HG03060 (cell line): ENCODE data around the gene CTSZ.

ENCODE experiments used
- ATAC-seq: cut with Tn5 transposase; IDR thresholded peaks from one replicate; pipeline ENCODE4 v1.9.1; 2021; ENCODE audit warnings: low read depth, moderate number of reproducible peaks; ENCODE audit not compliant: unreplicated experiment

The CTSZ gene

DNA sequence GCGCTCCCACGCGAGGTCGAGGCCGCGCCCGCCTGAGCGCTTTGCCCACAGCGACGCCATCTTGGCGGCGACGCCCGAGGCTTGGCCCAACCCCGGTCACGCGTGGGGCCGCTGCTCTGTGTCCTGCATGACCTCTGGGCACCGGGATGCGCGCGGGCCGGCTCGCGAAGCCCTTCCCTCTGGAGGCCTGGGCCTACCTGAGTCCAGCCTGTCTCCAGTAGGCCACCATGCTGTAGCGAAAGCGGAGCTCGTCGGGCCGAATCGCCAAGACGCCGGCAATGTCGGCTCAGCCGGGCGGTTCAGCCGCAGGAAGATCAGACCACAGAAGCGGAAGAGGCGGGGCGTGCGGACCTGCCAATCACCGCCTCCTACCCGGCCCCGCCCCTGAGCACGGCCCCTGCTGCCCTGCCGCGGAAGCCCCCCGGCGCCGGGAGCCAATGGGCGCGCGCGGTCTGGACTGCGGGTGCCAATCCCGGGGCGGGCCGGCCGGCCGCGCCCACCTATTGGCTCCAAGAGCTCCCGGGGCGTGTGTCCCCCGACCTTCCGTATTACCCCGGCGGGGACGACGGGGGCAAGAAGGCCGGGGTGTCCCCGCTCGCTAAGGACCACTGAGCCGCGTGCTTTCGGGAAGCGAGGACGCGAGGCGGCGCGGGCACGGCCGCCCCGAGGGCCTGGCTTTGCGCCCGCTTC is 25.1 kb upstream of the CTSZ start, which contains the start of gene ATP5F1E:
ATP5F1E (minus strand) TSS at position 313 of the 690 bp plus-strand sequence; CDS start at position 229, 84 bp downstream.
- no peak for ATAC-seq

DNA sequence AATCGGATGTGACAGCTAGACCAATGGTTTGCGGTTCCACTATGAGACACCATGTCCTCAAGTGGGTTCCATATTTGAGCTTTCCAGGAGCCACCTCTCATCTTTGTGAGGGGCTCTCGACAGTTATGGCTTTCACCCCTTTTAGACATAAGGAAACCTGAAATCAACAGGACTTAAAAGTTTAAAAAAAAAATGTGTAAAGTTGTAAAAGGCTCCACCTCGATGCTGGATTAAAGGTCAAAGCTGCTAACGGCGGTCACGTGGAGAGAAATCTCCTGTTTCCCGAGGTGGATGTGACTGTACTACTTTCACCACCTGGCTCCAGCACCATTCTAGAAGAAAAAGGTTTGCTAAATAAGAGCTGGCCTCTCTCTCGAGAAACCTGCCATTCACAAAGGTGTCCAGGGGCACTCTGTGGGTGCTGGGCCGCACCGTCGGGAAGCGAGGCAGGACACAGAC is 24.5 kb upstream of the CTSZ start:
- ATAC-seq: no peak

DNA sequence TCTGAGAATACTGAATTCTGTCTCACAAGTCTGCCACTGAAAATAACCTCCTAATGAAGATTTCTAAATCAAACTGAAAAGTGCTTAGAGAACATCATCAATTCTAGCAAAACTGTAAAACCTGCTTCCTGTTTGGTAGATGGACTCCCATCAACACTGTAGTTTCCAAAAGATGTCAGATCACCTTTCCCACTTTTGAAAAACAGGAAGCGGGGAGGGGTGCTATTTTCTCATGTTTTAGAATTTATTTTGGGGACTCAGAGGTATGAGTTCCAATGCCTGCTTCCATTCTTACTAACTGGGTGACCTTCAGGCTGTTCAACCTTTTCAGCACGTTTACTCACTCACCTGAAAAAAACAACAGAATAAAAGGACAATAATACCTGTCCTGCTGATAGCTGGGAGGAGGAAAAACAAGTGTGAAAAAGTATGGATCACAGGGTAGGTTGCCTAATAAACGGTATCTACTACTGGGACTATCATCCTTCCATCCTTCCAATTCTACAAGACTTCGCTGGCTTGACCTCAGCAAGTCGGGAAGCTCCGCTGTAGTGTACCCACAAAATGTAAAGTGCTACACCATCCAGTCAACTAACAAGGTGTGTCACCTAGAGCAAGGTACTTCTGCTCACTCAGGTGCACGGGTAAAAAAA is 24.0 kb upstream of the CTSZ start:
- ATAC-seq: no peak

DNA sequence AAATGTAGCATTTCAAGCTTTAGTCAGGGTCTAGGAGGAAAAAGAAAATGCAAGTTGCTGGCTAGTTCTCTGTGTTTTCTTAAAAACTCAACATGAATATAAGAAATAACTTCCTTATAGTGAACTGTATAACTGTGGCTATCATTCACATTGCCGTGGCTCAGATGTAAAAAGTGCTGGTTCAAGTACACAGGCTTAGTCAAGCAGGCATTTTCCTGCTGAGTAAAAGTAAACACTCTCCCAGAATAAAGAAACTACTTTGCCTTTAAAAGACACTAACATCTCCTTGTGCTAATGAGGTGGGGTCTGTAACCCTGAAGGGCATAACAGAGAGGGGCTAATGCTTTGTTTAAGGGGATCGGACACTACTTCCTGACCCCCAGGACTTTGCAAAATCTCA is 21.8 kb upstream of the CTSZ start:
- ATAC-seq: no peak

DNA sequence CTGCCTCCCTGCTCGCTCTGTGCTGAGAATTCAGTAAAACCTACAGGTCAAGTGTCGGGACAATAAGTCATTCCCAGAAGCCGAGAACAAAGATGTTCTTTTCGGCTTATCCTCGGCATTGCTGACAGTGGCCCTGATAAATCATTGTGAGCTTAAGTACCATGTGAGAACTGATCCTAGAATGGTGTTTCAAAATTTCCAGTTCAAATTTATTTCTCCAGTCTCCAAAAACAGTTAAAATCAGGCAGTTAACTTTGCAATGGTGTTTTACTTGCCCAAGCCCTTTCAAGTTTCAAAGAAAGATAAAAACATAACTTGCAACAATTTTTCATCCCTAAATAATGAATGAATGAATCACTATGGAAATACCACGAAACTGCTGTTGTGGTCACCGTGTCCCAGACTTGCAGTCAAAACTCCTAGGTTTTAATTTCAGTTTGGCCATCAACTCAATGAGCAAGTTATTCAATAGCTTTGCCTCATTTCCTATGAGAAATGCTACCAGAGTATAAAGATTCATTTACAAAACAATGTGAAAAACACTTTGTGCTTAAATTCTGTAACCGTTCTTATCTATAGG is 20.8 kb upstream of the CTSZ start:
- no peak for ATAC-seq

DNA sequence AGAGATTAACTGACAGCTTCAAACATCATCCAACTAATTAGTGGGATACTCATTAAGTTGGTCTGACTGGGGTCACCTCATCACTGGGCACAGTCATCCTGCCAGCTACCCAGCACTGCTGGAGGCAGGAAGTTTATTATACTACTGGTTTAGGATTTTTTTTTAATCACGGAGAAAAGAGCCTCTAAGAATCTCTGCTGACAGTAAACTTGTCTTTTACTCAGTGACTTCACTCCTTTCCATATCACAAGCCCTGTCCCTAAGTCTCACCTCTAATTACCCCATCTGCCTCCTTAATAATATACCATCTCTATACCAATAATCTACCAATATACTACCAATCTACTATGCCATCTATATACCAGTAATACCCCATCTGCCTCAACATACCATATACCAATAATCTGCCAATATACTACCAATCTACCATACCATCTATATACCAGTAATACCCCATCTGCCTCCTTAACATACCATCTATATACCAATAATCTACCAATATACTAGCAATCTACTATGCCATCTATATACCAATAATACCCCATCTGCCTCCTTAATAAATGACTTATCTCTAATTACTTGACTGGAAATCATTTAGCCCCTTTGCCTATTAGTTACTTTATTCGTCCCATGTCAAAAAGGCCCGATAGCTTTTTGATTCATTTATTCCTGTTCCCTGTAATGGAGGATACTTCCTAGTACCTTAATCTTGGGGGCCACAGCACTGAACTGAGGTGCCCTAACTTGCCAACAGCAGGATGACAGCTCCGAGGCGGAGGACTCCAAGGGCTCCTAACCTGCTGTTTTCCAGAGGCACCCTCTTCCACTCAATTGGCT is 20.1 kb upstream of the CTSZ start:
- ATAC-seq: no peak

DNA sequence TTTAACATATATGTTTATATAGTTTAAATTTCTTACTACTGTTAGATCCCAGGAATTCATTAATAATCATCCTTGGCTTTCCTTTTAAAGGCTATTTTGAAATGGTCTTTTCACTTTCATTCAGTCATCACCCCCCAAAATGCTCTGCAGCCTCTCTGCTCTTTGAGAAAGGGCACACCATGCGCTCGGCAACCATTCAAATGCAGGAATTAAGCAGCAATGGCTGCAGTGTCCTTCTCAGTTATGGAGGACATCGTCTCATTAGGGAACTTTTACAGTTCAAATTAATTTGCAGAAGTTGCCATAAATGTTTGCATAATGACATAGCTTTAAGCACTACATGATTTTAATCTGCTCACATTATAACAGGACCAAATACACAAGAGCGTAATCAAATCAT is 18.5 kb upstream of the CTSZ start:
- ATAC-seq: no peak

DNA sequence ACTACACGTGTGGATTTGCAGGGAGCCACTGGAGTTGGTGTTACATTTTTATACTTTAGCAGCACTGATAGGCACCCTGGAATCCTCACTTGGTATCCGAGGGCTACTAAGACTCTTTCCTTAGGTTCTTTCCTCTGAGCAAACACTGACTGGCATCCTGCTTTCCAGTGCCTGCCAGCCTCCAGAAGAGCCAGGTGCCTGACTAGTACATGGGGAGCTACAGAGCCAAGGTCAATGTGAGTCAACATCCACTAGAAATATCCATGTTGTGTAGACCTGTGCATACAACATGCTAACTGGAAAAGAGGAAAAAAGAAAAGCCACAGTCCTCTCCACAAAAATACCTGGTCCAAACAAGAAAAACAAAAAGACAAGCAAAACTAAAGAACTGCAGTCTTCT is 18.0 kb upstream of the CTSZ start:
- ATAC-seq: no peak

DNA sequence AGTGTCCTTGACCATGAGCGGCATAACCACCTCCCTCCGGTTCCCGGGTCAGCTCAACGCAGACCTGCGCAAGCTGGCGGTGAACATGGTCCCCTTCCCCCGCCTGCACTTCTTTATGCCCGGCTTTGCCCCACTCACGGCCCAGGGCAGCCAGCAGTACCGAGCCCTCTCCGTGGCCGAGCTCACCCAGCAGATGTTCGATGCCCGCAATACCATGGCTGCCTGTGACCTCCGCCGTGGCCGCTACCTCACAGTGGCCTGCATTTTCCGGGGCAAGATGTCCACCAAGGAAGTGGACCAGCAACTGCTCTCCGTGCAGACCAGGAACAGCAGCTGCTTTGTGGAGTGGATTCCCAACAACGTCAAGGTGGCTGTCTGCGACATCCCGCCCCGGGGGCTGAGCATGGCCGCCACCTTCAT is 17.1 kb upstream of the CTSZ start:
- ATAC-seq: no peak

DNA sequence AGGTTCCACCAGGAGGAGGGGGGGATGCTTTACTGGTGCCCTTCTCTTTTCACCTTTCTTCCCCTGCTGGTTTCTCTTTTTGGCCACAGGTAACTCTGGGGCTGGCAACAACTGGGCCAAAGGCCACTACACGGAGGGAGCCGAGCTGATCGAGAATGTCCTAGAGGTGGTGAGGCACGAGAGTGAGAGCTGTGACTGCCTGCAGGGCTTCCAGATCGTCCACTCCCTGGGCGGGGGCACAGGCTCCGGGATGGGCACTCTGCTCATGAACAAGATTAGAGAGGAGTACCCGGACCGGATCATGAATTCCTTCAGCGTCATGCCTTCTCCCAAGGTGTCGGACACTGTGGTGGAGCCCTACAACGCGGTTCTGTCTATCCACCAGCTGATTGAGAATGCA is 16.6 kb upstream of the CTSZ start:
- ATAC-seq: no peak

DNA sequence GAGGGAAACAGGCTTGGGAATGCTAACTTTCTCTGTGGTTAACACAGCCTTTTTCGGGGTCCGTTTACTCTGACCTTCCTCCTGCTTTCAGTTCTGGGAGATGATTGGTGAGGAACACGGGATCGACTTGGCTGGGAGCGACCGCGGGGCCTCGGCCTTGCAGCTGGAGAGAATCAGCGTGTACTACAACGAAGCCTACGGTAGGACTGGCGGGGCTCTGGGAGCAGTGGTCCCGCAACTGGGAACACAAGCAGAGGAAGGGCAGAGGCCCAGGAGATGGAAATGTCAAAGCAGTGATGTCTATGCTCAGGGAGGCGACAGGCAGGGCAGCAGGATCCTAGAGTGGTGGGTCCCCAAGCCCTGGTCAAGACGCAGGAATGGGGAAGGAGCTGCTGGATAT is 15.7 kb upstream of the CTSZ start:
- no peak for ATAC-seq

DNA sequence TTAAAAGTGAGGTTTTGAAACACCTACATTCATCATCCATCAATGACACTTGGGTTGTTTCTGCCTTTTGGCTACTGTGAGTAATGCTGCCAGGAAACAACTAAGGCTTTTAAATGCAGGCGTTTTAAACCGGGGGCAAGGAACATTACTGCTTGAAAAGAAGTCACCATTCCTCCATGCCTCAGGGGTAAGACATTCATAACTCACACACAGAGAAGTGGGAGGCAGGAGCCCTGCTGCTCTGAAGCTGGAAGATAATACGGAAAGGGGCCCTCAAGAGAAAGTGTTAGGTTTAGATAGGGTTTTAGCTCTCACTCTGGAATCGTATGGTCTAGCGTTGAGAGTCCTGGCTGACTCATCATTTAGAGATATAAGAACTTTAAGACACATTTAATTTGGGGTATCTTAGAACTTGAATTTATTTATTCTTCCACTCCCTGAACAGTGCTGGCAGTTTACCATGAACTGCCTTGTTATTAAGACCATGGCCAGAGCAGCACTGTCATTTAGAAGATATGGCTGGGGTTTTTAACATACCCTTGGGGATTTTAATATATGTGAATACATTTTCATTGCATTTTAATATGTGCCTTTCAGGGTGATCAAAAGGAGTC is 14.0 kb upstream of the CTSZ start:
- ATAC-seq: no peak

DNA sequence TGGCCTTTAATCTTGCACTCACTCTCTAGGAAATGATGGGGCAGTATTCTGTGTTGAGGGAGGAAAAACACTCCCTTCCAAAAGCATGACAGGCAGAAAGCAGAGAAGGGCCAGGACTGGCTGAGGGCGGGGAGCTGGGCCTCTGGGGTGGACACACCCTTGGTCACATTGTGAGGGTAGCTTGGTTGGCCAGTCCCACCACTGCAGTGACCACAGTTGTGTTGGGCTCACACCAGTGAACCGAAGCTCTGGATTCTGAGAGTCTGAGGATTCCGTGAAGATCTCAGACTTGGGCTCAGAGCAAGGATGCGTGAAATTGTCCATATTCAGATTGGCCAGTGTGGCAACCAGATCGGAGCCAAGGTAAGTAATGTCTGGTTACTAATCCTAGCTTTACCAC is 12.2 kb upstream of the CTSZ start, which contains the start of gene TUBB1:
TUBB1 (plus strand) TSS at position 213 of the 400 bp plus-strand sequence; CDS start at position 307, 94 bp downstream.
- no peak for ATAC-seq

DNA sequence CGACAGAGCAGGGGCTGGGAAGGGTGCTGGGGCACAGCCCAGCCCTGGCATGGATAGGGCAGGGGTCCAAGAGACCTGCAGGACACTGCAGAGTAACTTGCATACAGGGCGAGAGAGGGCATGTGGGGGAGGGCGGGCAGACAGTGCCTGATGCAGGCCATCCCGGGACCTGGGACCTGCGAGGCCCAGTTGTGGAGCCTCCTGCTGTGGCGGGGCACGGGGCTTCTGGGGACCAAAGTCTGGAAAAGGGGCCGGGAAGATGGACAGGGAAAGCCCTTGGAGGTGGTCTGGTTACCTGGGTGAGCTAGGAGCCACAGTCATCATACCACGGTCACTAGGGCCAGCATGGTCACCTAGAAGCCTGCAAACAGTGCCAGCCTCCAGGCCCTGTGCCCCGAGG is 11.8 kb upstream of the CTSZ start:
- ATAC-seq: no peak

DNA sequence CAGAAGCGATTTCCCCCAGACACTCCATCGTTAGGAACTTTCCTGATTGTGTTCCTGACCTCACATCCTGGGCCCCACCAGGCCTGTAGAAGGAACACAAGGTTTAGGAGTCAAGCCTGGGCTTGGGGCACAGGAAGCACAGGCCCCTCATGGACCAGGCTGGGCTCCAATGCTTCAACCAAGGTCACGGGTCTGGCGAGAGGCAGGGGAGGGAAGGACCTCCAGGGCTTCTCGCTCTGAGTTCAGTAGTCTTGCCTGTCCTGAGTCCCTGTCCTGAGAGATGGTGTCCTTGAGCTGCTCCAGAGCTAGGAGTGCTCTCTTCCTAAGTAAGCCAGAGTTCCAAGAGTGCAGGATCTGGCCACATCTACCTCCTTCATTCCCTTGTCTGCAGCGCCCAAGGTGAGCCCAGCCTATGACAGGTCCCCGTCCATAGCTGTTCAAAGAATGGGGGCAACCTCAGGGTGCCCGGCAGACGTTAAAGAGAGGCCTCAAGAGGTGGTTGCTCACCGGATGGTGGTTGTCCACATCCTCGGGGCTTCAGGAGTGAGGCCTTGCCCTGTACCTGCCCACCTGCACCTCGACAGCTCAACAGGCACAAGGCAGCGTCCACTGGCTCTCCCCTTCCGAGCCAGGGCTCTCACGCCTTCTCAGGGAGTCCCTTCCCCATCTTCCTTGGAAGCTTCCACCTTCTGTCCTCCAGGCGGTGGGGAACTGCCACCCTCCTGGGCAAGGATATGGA is 10.6 kb upstream of the CTSZ start:
- ATAC-seq: no peak

DNA sequence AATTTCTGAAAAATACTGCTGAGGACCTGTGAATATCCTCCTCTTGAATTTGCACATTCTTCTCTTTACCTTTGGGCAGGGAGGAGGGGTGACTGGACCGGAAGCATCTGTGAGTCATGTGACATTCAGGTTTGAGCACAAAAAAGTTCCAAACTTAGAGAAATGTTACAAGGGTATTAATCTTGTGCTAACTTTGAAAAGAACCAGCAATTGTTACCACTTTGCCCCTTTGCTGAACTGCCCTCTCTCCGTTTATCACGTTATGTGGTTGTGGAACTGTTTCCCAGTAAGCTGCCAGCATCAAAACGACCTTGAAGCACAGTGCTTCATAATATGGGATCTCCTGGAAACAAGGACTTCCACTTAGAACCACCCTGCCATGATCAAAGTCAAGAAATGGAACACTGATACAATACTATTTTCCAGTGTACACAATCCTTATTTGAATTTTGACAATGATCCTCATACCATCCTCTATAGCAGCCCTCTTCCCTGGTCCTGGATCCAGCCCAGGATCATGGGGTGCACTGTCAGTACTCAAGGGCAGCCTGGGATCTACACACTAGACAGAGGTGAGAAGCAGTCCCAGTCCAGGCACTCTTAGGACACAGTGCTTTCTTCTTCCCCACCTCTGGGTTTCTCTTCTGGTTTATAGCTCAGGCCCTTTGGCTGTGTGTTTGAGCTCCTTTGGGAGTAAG is 9.9 kb upstream of the CTSZ start:
- ATAC-seq: no peak

DNA sequence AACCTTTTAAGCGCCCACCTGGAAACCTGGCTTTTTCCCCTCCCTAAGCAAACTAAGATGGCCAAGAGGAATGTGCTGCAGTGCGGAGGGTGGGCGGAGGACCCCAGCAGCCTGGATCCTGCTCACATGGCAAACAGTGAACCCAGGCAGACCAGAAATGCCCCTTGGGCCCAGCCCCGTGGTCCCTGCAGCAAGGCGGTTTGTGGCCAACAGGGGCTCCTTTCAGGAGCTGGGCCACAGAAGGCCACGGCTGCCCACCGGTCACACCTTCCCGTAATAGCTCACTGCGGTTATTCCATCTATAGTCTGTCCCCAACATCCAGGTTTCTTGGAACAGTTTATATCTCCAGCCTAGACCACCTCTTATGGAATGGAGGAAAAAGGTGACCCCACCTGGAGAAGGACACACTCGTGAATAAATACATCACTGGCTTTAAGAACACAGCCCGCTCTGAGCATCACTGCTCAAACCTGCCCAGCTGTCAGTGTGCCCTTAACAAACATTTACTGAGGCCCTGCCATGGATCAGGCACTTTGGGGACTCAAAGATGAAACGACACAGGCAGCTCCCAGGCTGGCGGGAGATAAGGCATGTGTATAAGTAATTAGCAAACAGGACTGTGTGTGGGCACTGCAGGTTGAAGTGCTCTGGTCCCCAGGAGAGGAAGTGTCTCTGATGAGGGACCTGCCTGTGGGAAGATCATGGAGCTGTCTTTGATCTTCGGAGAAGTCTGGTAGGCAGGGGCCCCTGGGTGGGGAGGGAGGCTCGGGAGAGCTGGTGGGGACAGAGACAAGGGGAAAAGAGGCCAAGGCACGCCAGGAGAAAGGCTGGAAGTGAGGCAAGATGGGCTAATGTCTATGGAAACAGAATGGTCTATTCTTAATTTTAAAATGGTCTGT is 9.0 kb upstream of the CTSZ start:
- no peak for ATAC-seq

DNA sequence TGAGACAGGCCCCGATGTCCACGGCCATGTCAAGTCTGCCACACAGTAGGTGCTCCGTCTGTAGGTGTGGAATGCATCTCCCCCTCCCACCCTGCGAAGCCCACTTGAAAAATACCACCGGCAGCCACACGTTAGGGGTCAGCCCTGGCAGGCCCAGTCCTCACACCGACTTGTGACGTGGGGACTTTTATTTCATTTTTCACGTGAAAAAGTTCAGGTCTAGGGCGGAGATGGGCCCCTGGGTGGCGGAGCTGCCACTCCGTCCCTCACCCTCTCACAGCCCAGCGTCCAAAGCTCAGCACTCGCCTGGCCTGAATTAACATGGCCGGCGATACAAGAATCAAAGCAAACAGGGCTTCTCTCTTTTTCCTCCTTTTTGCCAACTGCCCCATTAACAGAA is 8.4 kb upstream of the CTSZ start:
- ATAC-seq: no peak
